H9 (cell line): ENCODE results near the gene PDYN. TPM values are rescaled to one million over a fixed set of nuclear protein-coding genes. Genes with fewer than 3 reads are reported as not detected.

Source experiments
- DNase-seq: peaks from one replicate; pipeline ENCODE4 v3.0.0-alpha.2; 2017
- H2AFZ ChIP-seq: one replicate; pipeline ENCODE4 v1.6.1; 2013; ENCODE audit warnings: mild to moderate bottlenecking, low read length, control low read depth, moderate library complexity
- H2AK5ac ChIP-seq: 2 replicates; pipeline ENCODE4 v1.6.1; 2013; ENCODE audit warnings: low read length, control low read depth, mixed read lengths; ENCODE audit not compliant: insufficient read length
- H2BK120ac ChIP-seq: one replicate; pipeline ENCODE4 v1.6.1; 2013; ENCODE audit warnings: low read depth, mild to moderate bottlenecking, low read length, control low read depth, inconsistent platforms; ENCODE audit not compliant: poor library complexity, severe bottlenecking
- H2BK12ac ChIP-seq: 2 replicates; pipeline ENCODE4 v1.6.1; 2013; ENCODE audit warnings: low read length, control low read depth, mixed read lengths, low read depth; ENCODE audit not compliant: insufficient read length
- H2BK15ac ChIP-seq: 2 replicates; pipeline ENCODE4 v1.6.1; 2013; ENCODE audit warnings: low read depth, low read length, control low read depth
- H2BK20ac ChIP-seq: one replicate; pipeline ENCODE4 v1.6.1; 2013; ENCODE audit warnings: low read depth, mild to moderate bottlenecking, low read length, control low read depth, inconsistent platforms; ENCODE audit not compliant: poor library complexity, severe bottlenecking
- H2BK5ac ChIP-seq: 2 replicates; pipeline ENCODE4 v1.6.1; 2013; ENCODE audit warnings: low read length, control low read depth, mixed read lengths; ENCODE audit not compliant: insufficient read length
- H3K14ac ChIP-seq: 2 replicates; pipeline ENCODE4 v1.6.1; 2013; ENCODE audit warnings: low read length, control low read depth; ENCODE audit not compliant: insufficient read depth
- H3K18ac ChIP-seq: 2 replicates; pipeline ENCODE4 v1.6.1; 2013; ENCODE audit warnings: low read depth, mild to moderate bottlenecking, mixed read lengths, low read length, control low read depth; ENCODE audit not compliant: insufficient read length
- H3K23ac ChIP-seq: 2 replicates; pipeline ENCODE4 v1.6.1; 2013; ENCODE audit warnings: low read length, control low read depth, mixed read lengths, low read depth; ENCODE audit not compliant: insufficient read length
- H3K23me2 ChIP-seq: 2 replicates; pipeline ENCODE4 v1.6.1; 2013; ENCODE audit warnings: low read depth, mild to moderate bottlenecking, mixed read lengths, low read length, control low read depth; ENCODE audit not compliant: insufficient read length, poor library complexity, severe bottlenecking
- H3K27ac ChIP-seq: 2 replicates; pipeline ENCODE4 v1.5.1; 2013; ENCODE audit warnings: low read length, control low read depth, mixed read lengths, low read depth; ENCODE audit not compliant: insufficient read length
- H3K27me3 ChIP-seq: 2 replicates; pipeline ENCODE4 v1.6.1; 2013; ENCODE audit warnings: low read length, control low read depth, inconsistent platforms; ENCODE audit not compliant: insufficient read depth
- H3K4ac ChIP-seq: 2 replicates; pipeline ENCODE4 v1.6.1; 2013; ENCODE audit warnings: low read depth, mild to moderate bottlenecking, control low read depth, inconsistent platforms, low read length, moderate library complexity
- H3K4me1 ChIP-seq: 2 replicates; pipeline ENCODE4 v1.6.1; 2013; ENCODE audit warnings: low read length, control low read depth, inconsistent platforms; ENCODE audit not compliant: insufficient read depth
- H3K4me2 ChIP-seq: 2 replicates; pipeline ENCODE4 v1.6.1; 2013; ENCODE audit warnings: low read length, control low read depth, mixed read lengths; ENCODE audit not compliant: insufficient read length, insufficient read depth
- H3K56ac ChIP-seq: 2 replicates; pipeline ENCODE4 v1.6.1; 2013; ENCODE audit warnings: low read depth, mild to moderate bottlenecking, mixed read lengths, low read length, control low read depth; ENCODE audit not compliant: insufficient read length
- H3K79me1 ChIP-seq: 2 replicates; pipeline ENCODE4 v1.6.1; 2013; ENCODE audit warnings: low read depth, mild to moderate bottlenecking, moderate library complexity, low read length, control low read depth, inconsistent platforms; ENCODE audit not compliant: insufficient read depth, poor library complexity, severe bottlenecking
- H3K79me2 ChIP-seq: 2 replicates; pipeline ENCODE4 v1.6.1; 2013; ENCODE audit warnings: low read length, control low read depth, inconsistent platforms; ENCODE audit not compliant: insufficient read depth
- H3K9ac ChIP-seq: 2 replicates; pipeline ENCODE4 v1.6.1; 2013; ENCODE audit warnings: low read length, control low read depth, mixed read lengths; ENCODE audit not compliant: insufficient read length; ENCODE audit errors: extremely low read depth
- H3K9me3 ChIP-seq: one replicate; pipeline ENCODE4 v1.6.1; 2013; ENCODE audit warnings: low read depth, low read length, inconsistent platforms; ENCODE audit not compliant: control insufficient read depth
- H3T11ph ChIP-seq: one replicate; pipeline ENCODE4 v1.6.1; 2013; ENCODE audit warnings: mild to moderate bottlenecking, low read length, control low read depth, inconsistent platforms
- H4K20me1 ChIP-seq: one replicate; pipeline ENCODE4 v1.6.1; 2013; ENCODE audit not compliant: control insufficient read depth, insufficient read length, insufficient read depth
- H4K5ac ChIP-seq: 2 replicates; pipeline ENCODE4 v1.6.1; 2013; ENCODE audit warnings: low read depth, mild to moderate bottlenecking, mixed read lengths, low read length, control low read depth; ENCODE audit not compliant: insufficient read length
- H4K8ac ChIP-seq: replicated peaks from 2 replicates; pipeline ENCODE4 v1.6.1; 2013; ENCODE audit warnings: low read length, control low read depth, mixed read lengths, low read depth; ENCODE audit not compliant: insufficient read length
- H4K91ac ChIP-seq: 2 replicates; pipeline ENCODE4 v1.6.1; 2013; ENCODE audit warnings: low read depth, mild to moderate bottlenecking, moderate library complexity, mixed read lengths, low read length, control low read depth; ENCODE audit not compliant: insufficient read length
- H3K27ac Mint-ChIP-seq, 3 experiments: 2 replicates in 2 of 3; 3 replicates in 1 of 3; pipeline ENCODE4 v1.8.0; 2020 to 2021; ENCODE audit warnings: mixed read lengths in 3 of 3, mild to moderate bottlenecking in 1 of 3, moderate library complexity in 1 of 3
- H3K27me3 Mint-ChIP-seq: 2 replicates; pipeline ENCODE4 v1.8.0; 2021; ENCODE audit warnings: low read depth, mild to moderate bottlenecking, moderate library complexity, mixed read lengths
- H3K36me3 Mint-ChIP-seq, 3 experiments: 2 replicates in 2 of 3; 3 replicates in 1 of 3; pipeline ENCODE4 v1.8.0; 2020 to 2021; ENCODE audit warnings: low read depth in 3 of 3, mixed read lengths in 3 of 3; ENCODE audit not compliant: insufficient read depth in 1 of 3
- H3K4me1 Mint-ChIP-seq, 2 experiments: 2 replicates each; pipeline ENCODE4 v1.8.0; 2020; ENCODE audit warnings: mixed read lengths in 2 of 2
- H3K4me3 Mint-ChIP-seq, 2 experiments: 2 replicates in 1 of 2; 3 replicates in 1 of 2; pipeline ENCODE4 v1.8.0; 2020 to 2021; ENCODE audit warnings: mild to moderate bottlenecking in 2 of 2, mixed read lengths in 2 of 2, moderate library complexity in 1 of 2
- H3K9me3 Mint-ChIP-seq, 2 experiments: 2 replicates in 1 of 2; 3 replicates in 1 of 2; pipeline ENCODE4 v1.8.0; 2020; ENCODE audit warnings: mild to moderate bottlenecking in 2 of 2, mixed read lengths in 2 of 2, moderate library complexity in 1 of 2
- WGBS: extraction: QIAGEN DNeasy Blood & Tissue Kit; methylation state at CpG from one replicate; pipeline ENCODE4 v1.1.7; 2013; ENCODE audit warnings: missing lambda C conversion rate, low lambda C conversion rate, mixed read lengths; ENCODE audit not compliant: insufficient read length; ENCODE audit errors: extremely low coverage; 5-methylcytosine and 5-hydroxymethylcytosine counted together
- total RNA-seq: library from RNA; stranded (reverse); gene quantifications from 2 replicates; pipeline ENCODE4 v1.2.1, GENCODE V29; 2021
- TF ChIP-seq, protein P1 (sequence below): fragments of 200-600 bp; sonication (generic); conservative IDR thresholded peaks from 3 replicates; pipeline ENCODE4 v1.8.0; 2021; ENCODE audit warnings: antibody characterized with exemption, mild to moderate bottlenecking

Gene PDYN
- total RNA-seq, 1 experiment from 2014 or later: 0.63 TPM

- no peaks in the 10 kb centered on the region; the same call in 1 of the 2 replicates for H3K27me3 ChIP-seq
- no CpG with 5 or more reads among the region's 5 CpGs for WGBS
These were observed 38.3 kb upstream of the PDYN start for GRCh38 chr20:2032168-2032567.

More at GRCh38 chr20:2032168-2032567, 38.3 kb upstream of the PDYN start:
- Histone ChIP-seq H3K9me3 (no peaks in the 10 kb centered on the region), H3K9ac (no peak overlapping the region), H3K4me1 (no peaks in the 10 kb centered on the region), H4K91ac (no peak overlapping the region), H3K23ac (no peak overlapping the region), H3K4ac (no peak overlapping the region), H4K20me1 (no peaks in the 10 kb centered on the region), H3K27ac (no peak overlapping the region), H3K4me2 (no peak overlapping the region), H3K79me1 (no peaks in the 10 kb centered on the region), H2BK20ac (no peak overlapping the region), H4K8ac (no peak overlapping the region), H2AFZ (no peak overlapping the region), H2BK12ac (no peak overlapping the region), H2BK5ac (no peak overlapping the region), H3K14ac (no peak overlapping the region), H3T11ph (no peak overlapping the region), H3K23me2 (no peaks in the 10 kb centered on the region), H3K79me2 (no peaks in the 10 kb centered on the region), H2BK120ac (no peak overlapping the region), H4K5ac (no peak overlapping the region), H3K56ac (no peak overlapping the region), H2BK15ac (no peak overlapping the region), H2AK5ac (no peak overlapping the region), H3K18ac (no peak overlapping the region)
- no peaks in the 10 kb centered on the region for H3K36me3 Mint-ChIP-seq
- no peak for DNase-seq
- no peak overlapping the region for H3K4me3 Mint-ChIP-seq
- peaks cover 0 to 5% of the 10 kb centered on the region in 2 experiments; a peak in 1 of 4 replicates for H3K4me1 Mint-ChIP-seq
- TF ChIP-seq, protein P1, sequence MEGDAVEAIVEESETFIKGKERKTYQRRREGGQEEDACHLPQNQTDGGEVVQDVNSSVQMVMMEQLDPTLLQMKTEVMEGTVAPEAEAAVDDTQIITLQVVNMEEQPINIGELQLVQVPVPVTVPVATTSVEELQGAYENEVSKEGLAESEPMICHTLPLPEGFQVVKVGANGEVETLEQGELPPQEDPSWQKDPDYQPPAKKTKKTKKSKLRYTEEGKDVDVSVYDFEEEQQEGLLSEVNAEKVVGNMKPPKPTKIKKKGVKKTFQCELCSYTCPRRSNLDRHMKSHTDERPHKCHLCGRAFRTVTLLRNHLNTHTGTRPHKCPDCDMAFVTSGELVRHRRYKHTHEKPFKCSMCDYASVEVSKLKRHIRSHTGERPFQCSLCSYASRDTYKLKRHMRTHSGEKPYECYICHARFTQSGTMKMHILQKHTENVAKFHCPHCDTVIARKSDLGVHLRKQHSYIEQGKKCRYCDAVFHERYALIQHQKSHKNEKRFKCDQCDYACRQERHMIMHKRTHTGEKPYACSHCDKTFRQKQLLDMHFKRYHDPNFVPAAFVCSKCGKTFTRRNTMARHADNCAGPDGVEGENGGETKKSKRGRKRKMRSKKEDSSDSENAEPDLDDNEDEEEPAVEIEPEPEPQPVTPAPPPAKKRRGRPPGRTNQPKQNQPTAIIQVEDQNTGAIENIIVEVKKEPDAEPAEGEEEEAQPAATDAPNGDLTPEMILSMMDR: no peak
- H3K9me3 Mint-ChIP-seq: no peaks in the 10 kb centered on the region; a peak in 1 of 5 replicates
- no peak overlapping the region for H3K27ac Mint-ChIP-seq
- peaks cover 32% of the 10 kb centered on the region for H3K27me3 Mint-ChIP-seq
